CD14-positive monocyte (primary cell): Measurements from ENCODE around the gene ZNF48. TPM values are rescaled to one million over a fixed set of nuclear protein-coding genes. Genes with fewer than 3 reads are reported as not detected.
A peak's percentile ranks its signal among the peaks of the same experiment; 100 is the strongest.

Source experiments
- DNase-seq, 3 donors: peaks; one replicate each; pipeline ENCODE4 v3.0.0-alpha.2; 2011 to 2022
- H2AFZ ChIP-seq: 2 replicates; pipeline ENCODE4 v1.6.0; 2012; ENCODE audit warnings: mild to moderate bottlenecking, low read depth, low read length, inconsistent platforms; ENCODE audit not compliant: insufficient read depth, poor library complexity, severe bottlenecking
- H3K27ac ChIP-seq, 2 donors: 1 replicate in 1 of 2; 2 replicates in 1 of 2; pipeline ENCODE4 v1.5.1; 2012 to 2013; ENCODE audit warnings: low read length in 2 of 2, control low read depth in 1 of 2, inconsistent platforms in 1 of 2, low read depth in 1 of 2, mild to moderate bottlenecking in 1 of 2
- H3K27me3 ChIP-seq, 2 donors: one replicate each; pipeline versions ENCODE4 v1.6.0 to v1.6.1; 2011 to 2013; ENCODE audit warnings: low read length in 2 of 2; ENCODE audit not compliant: control insufficient read depth in 2 of 2, insufficient read depth in 2 of 2
- H3K36me3 ChIP-seq, 2 donors: replicated peaks in 1 of 2; 1 replicate in 1 of 2; 2 replicates in 1 of 2; pipeline versions ENCODE4 v1.5.1 to v1.6.1; 2012 to 2013; ENCODE audit warnings: low read length in 2 of 2, control low read depth in 1 of 2, inconsistent platforms in 1 of 2, mild to moderate bottlenecking in 1 of 2; ENCODE audit not compliant: insufficient read depth in 2 of 2, control insufficient read depth in 1 of 2
- H3K4me1 ChIP-seq, 2 donors: 1 replicate in 1 of 2; 2 replicates in 1 of 2; pipeline versions ENCODE4 v1.5.1 to v1.6.1; 2012 to 2013; ENCODE audit warnings: low read length in 2 of 2, control low read depth in 1 of 2, inconsistent platforms in 1 of 2, mild to moderate bottlenecking in 1 of 2, moderate library complexity in 1 of 2; ENCODE audit not compliant: insufficient read depth in 2 of 2, control insufficient read depth in 1 of 2
- H3K4me2 ChIP-seq: replicated peaks from 2 replicates; pipeline ENCODE3; 2012; ENCODE audit warnings: low read length, moderate library complexity, mild to moderate bottlenecking; ENCODE audit not compliant: poor library complexity, severe bottlenecking; ENCODE audit errors: extremely low read depth
- H3K4me3 ChIP-seq, 3 experiments: fragments of 200-600 bp in 1 of 3; sonication (generic) in 1 of 3; replicated peaks in 1 of 3; 1 replicate in 2 of 3; 2 replicates in 1 of 3; pipeline ENCODE4 v1.5.1; 2011 to 2013; ENCODE audit warnings: low read length in 3 of 3, mild to moderate bottlenecking in 3 of 3, control low read depth in 2 of 3, low read depth in 2 of 3, inconsistent platforms in 1 of 3, moderate library complexity in 1 of 3
- H3K79me2 ChIP-seq: 2 replicates; pipeline ENCODE4 v1.6.0; 2012; ENCODE audit warnings: mild to moderate bottlenecking, control low read depth, inconsistent platforms, low read length, moderate library complexity; ENCODE audit not compliant: insufficient read depth
- H3K9ac ChIP-seq: 2 replicates; pipeline ENCODE4 v1.6.0; 2017; ENCODE audit warnings: low read length, mild to moderate bottlenecking; ENCODE audit not compliant: insufficient read depth, poor library complexity, severe bottlenecking
- H3K9me3 ChIP-seq, 2 donors: replicated peaks in 1 of 2; 1 replicate in 1 of 2; 2 replicates in 1 of 2; pipeline versions ENCODE4 v1.5.1 to v1.6.1; 2012 to 2013; ENCODE audit warnings: low read length in 2 of 2, control low read depth in 1 of 2; ENCODE audit not compliant: control insufficient read depth in 1 of 2, insufficient read depth in 1 of 2
- H4K20me1 ChIP-seq: 2 replicates; pipeline ENCODE4 v1.6.0; 2012; ENCODE audit warnings: mild to moderate bottlenecking, low read length, control low read depth, moderate library complexity; ENCODE audit not compliant: insufficient read depth
- H3K27ac Mint-ChIP-seq, 7 donors: one replicate each; pipeline ENCODE4 v1.8.0; 2020; ENCODE audit warnings: mild to moderate bottlenecking in 7 of 7, mixed read lengths in 7 of 7, moderate library complexity in 6 of 7, inconsistent platforms in 2 of 7
- H3K27me3 Mint-ChIP-seq, 3 donors: one replicate each; pipeline ENCODE4 v1.8.0; 2021 to 2022; ENCODE audit warnings: low read depth in 3 of 3, mild to moderate bottlenecking in 3 of 3, mixed read lengths in 3 of 3, moderate library complexity in 3 of 3, inconsistent platforms in 1 of 3
- H3K36me3 Mint-ChIP-seq, 2 donors: one replicate each; pipeline ENCODE4 v1.8.0; 2020; ENCODE audit warnings: mixed read lengths in 2 of 2, inconsistent platforms in 1 of 2, mild to moderate bottlenecking in 1 of 2
- H3K4me1 Mint-ChIP-seq: one replicate; pipeline ENCODE4 v1.8.0; 2020; ENCODE audit warnings: mild to moderate bottlenecking, mixed read lengths
- H3K4me3 Mint-ChIP-seq, 2 donors: one replicate each; pipeline ENCODE4 v1.8.0; 2020; ENCODE audit warnings: mild to moderate bottlenecking in 2 of 2, mixed read lengths in 2 of 2, moderate library complexity in 1 of 2
- H3K9me3 Mint-ChIP-seq, 7 donors: one replicate each; pipeline ENCODE4 v1.8.0; 2020 to 2022; ENCODE audit warnings: mixed read lengths in 7 of 7, mild to moderate bottlenecking in 6 of 7, moderate library complexity in 6 of 7, inconsistent platforms in 2 of 7
- WGBS: methylation state at CpG from one replicate; pipeline ENCODE4 v1.1.5; 2013; ENCODE audit warnings: missing lambda C conversion rate; ENCODE audit not compliant: insufficient coverage; 5-methylcytosine and 5-hydroxymethylcytosine counted together
- intact Hi-C, 2 donors: fragments of 100-400 bp; cut with micrococcal nuclease; formaldehyde crosslinking; loops; one replicate each; pipeline versions ENCODE4 v1.15.0 to v1.15.1; 2023
- polyA plus RNA-seq, 3 donors: library from polyadenylated mRNA; depleted of rRNA in 1 of 3; unstranded in 2 of 3; stranded (reverse) in 1 of 3; fragments of 300-500 nt in 2 of 3; fragments of >200 nt in 1 of 3; fragmentation: Illumina TruSeq in 2 of 3; gene quantifications; 1 replicate in 2 of 3; 2 replicates in 1 of 3; pipeline ENCODE4 v1.2.3, GENCODE V29; 2012 to 2021
- TF ChIP-seq, protein P1 (sequence below): fragments of 200-600 bp; IDR thresholded peaks from one replicate; pipeline ENCODE4 v1.8.0; 2022; ENCODE audit warnings: antibody characterized with exemption, mild to moderate bottlenecking

The ZNF48 gene
- polyA plus RNA-seq, 3 donors, result 0.67 to 1.4 (median 0.93) TPM

GRCh38 chr16:30376461-30376902, 18.7 kb upstream of the ZNF48 start:
- Mint-ChIP-seq H3K4me3 (no peak overlapping the region), H3K27me3 (peaks cover 0 to 5% (median 0%) of the 10 kb centered on the region in 3 donors), H3K36me3 (no peaks in the 10 kb centered on the region), H3K9me3 (no peaks in the 10 kb centered on the region), H3K4me1 (peaks cover 24% of the 10 kb centered on the region), H3K27ac (peak overlapping the region in 5 of 7 donors; percentile 35 to 100 (median 99))
- Histone ChIP-seq H3K4me1 (peaks cover 27 to 33% of the 10 kb centered on the region in 2 donors), H3K36me3 (no peaks in the 10 kb centered on the region), H3K9ac (no peak overlapping the region), H4K20me1 (no peaks in the 10 kb centered on the region), H3K4me2 (no peak overlapping the region), H3K27me3 (no peaks in the 10 kb centered on the region), H3K9me3 (no peaks in the 10 kb centered on the region), H3K79me2 (peaks cover 7% of the 10 kb centered on the region), H3K4me3 (no peak overlapping the region), H3K27ac (peak overlapping the region; percentile 100), H2AFZ (no peak overlapping the region)
- TF ChIP-seq, protein P1, sequence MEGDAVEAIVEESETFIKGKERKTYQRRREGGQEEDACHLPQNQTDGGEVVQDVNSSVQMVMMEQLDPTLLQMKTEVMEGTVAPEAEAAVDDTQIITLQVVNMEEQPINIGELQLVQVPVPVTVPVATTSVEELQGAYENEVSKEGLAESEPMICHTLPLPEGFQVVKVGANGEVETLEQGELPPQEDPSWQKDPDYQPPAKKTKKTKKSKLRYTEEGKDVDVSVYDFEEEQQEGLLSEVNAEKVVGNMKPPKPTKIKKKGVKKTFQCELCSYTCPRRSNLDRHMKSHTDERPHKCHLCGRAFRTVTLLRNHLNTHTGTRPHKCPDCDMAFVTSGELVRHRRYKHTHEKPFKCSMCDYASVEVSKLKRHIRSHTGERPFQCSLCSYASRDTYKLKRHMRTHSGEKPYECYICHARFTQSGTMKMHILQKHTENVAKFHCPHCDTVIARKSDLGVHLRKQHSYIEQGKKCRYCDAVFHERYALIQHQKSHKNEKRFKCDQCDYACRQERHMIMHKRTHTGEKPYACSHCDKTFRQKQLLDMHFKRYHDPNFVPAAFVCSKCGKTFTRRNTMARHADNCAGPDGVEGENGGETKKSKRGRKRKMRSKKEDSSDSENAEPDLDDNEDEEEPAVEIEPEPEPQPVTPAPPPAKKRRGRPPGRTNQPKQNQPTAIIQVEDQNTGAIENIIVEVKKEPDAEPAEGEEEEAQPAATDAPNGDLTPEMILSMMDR, result no peak
- DNase-seq, result peak in 1 of 3 donors; percentile 5
- intact Hi-C loops, result loop anchor here (10.0 kb wide), 2 partner anchors 278 to 338 kb away; partner anchors contain the start of genes FBRS (in 1 of the 2) and PRR14 (in 1 of the 2)
- WGBS, result 96% methylated on average over 4 of the region's 8 CpGs

GRCh38 chr16:30377050-30377811, 18.0 kb upstream of the ZNF48 start:
- intact Hi-C loops, result loop anchor here (10.0 kb wide), 2 partner anchors 278 to 338 kb away; partner anchors contain the start of genes FBRS (in 1 of the 2) and PRR14 (in 1 of the 2)
- Histone ChIP-seq H3K9me3 (no peaks in the 10 kb centered on the region), H2AFZ (peak overlapping the region; percentile 84), H3K79me2 (peaks cover 7% of the 10 kb centered on the region), H4K20me1 (no peaks in the 10 kb centered on the region), H3K4me1 (peaks cover 25 to 35% of the 10 kb centered on the region in 2 donors), H3K27ac (peak overlapping the region; percentile 100), H3K36me3 (no peaks in the 10 kb centered on the region), H3K4me2 (peak overlapping the region; percentile 78), H3K9ac (peak overlapping the region; percentile 99), H3K4me3 (peak overlapping the region; percentile 64 to 77 (median 74)), H3K27me3 (no peaks in the 10 kb centered on the region)
- peak overlapping the region; percentile 99 to 100 (median 100) for H3K27ac Mint-ChIP-seq
- no peak for DNase-seq
- TF ChIP-seq, protein P1, result no peak
- H3K9me3 Mint-ChIP-seq, result no peaks in the 10 kb centered on the region
- H3K27me3 Mint-ChIP-seq, result peaks cover 0 to 3% (median 0%) of the 10 kb centered on the region in 3 donors
- H3K4me1 Mint-ChIP-seq, result peaks cover 22% of the 10 kb centered on the region
- peak overlapping the region; percentile 91 to 94 for H3K4me3 Mint-ChIP-seq
- no peaks in the 10 kb centered on the region for H3K36me3 Mint-ChIP-seq
- 50% methylated on average over 21 of the region's 29 CpGs for WGBS
